ENCODE results near the gene KICS2. TPM values are rescaled to one million over a fixed set of nuclear protein-coding genes. Genes with fewer than 3 reads are reported as not detected.

Gene KICS2
- total RNA-seq, 3 donors from 2014 or later = 5.4 to 6.7 (median 5.4) TPM

DNA sequence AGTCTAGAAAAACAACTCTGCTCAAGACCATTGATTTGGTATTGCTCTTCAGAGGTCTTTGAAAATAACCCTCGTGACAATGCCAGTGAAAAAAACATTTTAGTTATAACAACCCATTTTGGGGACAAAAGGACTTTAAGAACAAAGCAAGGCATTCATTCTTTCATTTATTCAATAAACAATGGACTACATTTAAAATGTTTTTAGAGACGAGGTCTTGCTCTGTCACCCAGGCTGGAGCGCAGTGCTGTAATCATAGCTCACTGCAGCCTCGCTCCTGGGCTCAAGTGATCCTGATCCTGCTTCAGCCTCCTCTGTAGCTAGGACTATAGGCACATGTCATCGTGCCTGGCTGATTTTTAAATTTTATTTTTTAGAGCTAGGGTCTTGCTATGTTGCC lies 7.7 kb upstream of the KICS2 start:
- Histone ChIP-seq H3K36me3 (ENCODE audit: low read depth) (no peaks in the 10 kb centered on the region), H3K4me1 (ENCODE audit: low read depth) (no peaks in the 10 kb centered on the region), H3K9me3 (no peaks in the 10 kb centered on the region), H3K4me3 (no peak overlapping the region)
- DNase-seq = no peak
- ATAC-seq = no peak
- intact Hi-C loops (cut with DNase I, micrococcal nuclease) = no loop called here
- no peak for TF ChIP-seq CTCF (IDR thresholded peaks at IDR 0.05)

GRCh38 chr12:64229240-64229639 lies 7.1 kb upstream of the KICS2 start:
- no peak for TF ChIP-seq CTCF (IDR thresholded peaks at IDR 0.05)
- intact Hi-C loops (cut with DNase I, micrococcal nuclease) = no loop called here
- Histone ChIP-seq H3K4me3 (no peak overlapping the region), H3K9me3 (no peaks in the 10 kb centered on the region), H3K4me1 (ENCODE audit: low read depth) (no peaks in the 10 kb centered on the region), H3K36me3 (ENCODE audit: low read depth) (no peaks in the 10 kb centered on the region)
- ATAC-seq (no peak), DNase-seq (no peak)

GRCh38 chr12:64225626-64226025 lies 3.5 kb upstream of the KICS2 start:
- Histone ChIP-seq H3K4me1 (ENCODE audit: low read depth) (no peaks in the 10 kb centered on the region), H3K9me3 (no peaks in the 10 kb centered on the region), H3K36me3 (ENCODE audit: low read depth) (no peaks in the 10 kb centered on the region), H3K4me3 (no peak overlapping the region)
- no peak for TF ChIP-seq CTCF (IDR thresholded peaks at IDR 0.05)
- intact Hi-C loops (cut with DNase I, micrococcal nuclease) = no loop called here
- no peak for ATAC-seq
- no peak for DNase-seq

- TF ChIP-seq CTCF (IDR thresholded peaks at IDR 0.05) = no peak
Observed at GRCh38 chr12:64221651-64222008, 466 bp downstream of the KICS2 start.

GRCh38 chr12:64220046-64220445 lies 2.0 kb downstream of the KICS2 start:
- no peak for DNase-seq
- Histone ChIP-seq H3K36me3 (ENCODE audit: low read depth) (no peaks in the 10 kb centered on the region), H3K9me3 (no peaks in the 10 kb centered on the region), H3K4me3 (no peak overlapping the region), H3K4me1 (ENCODE audit: low read depth) (no peaks in the 10 kb centered on the region)
- intact Hi-C loops (cut with DNase I, micrococcal nuclease) = no loop called here
- no peak for TF ChIP-seq CTCF (IDR thresholded peaks at IDR 0.05)
- ATAC-seq = no peak

More at GRCh38 chr12:64221651-64222008, 466 bp downstream of the KICS2 start:
- DNase-seq (peak; percentile 90 to 94 (median 91)), ATAC-seq (peak; percentile 91)
- H3K4me3 ChIP-seq = peak overlapping the region; percentile 48
- H3K4me1 ChIP-seq (ENCODE audit: low read depth) = no peaks in the 10 kb centered on the region
- H3K9me3 ChIP-seq = no peaks in the 10 kb centered on the region
- intact Hi-C loops (cut with DNase I, micrococcal nuclease) = no loop called here
- H3K36me3 ChIP-seq (ENCODE audit: low read depth) = no peaks in the 10 kb centered on the region

DNA sequence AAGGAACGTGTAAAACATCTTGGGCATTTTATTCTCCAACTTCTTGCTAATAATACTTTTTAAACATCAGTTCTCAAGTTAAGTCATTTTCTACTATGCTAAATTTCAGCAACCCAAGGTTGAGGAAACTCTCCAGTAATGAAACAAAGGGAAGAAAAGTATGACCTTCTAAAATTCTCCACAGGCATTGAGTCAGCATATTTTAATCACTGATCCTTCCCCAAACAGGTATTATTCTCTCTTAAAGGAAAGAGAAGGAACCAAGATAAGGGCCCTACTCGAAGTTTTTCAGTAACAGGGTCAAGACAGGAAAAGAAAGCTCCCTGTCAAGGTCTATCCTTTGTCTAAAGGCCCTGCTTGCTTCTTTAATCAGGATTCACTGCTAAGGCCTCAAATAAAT lies 3.0 kb downstream of the KICS2 start:
- no peak overlapping the region for H3K4me3 ChIP-seq
- intact Hi-C loops (cut with DNase I, micrococcal nuclease) = no loop called here
- no peaks in the 10 kb centered on the region for H3K4me1 ChIP-seq (ENCODE audit: low read depth)
- no peak for TF ChIP-seq CTCF (IDR thresholded peaks at IDR 0.05)
- ATAC-seq (no peak), DNase-seq (no peak)
- H3K9me3 ChIP-seq = no peaks in the 10 kb centered on the region
- H3K36me3 ChIP-seq (ENCODE audit: low read depth) = no peaks in the 10 kb centered on the region
